Fibroblast of peridontal ligament (primary cell): Measurements from ENCODE around the gene TMEM207.

ENCODE experiments used
- DNase-seq: peaks from one replicate; pipeline ENCODE4 v3.0.0-alpha.2; 2010; ENCODE audit errors: extremely low read depth

Gene TMEM207

DNA sequence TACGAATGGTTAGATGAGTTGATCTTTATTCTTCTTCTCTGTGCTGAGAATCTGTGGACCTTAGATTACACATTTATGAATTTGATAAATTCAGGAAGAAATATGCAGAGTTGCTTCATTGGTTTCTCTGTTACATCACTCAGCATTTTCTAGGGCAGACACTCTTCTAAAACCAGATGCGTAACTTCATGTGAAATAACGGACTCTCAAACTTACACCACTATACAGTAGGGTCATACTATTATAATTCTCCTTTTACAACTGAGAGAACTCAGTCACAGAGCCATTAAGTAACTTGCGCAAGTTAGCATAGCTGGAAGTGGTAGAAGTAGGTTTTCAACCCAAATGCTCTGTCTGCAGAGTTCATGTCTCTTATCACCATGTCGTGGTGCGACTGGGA, 5.7 kb downstream of the TMEM207 start:
- DNase-seq, result no peak

DNA sequence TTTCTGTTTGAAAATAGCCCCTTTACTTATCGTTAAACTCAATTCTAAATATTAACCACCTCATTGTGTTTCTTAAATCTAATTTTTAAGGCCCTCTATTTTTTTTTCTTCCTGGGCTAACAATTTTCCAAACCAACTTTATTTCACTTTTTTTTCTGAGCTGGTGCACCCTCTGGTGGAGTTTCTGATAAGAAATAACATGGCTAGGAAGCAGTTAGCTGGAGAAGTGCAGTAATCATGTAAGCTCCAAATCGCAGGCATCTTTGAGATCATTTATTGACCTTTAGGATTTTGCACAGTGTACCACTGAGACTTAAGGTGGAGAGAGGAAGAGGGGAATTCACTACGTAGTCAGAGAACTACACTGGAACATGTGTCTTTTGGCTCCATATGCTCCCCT, 6.4 kb downstream of the TMEM207 start:
- DNase-seq, result peak; percentile 69

DNA sequence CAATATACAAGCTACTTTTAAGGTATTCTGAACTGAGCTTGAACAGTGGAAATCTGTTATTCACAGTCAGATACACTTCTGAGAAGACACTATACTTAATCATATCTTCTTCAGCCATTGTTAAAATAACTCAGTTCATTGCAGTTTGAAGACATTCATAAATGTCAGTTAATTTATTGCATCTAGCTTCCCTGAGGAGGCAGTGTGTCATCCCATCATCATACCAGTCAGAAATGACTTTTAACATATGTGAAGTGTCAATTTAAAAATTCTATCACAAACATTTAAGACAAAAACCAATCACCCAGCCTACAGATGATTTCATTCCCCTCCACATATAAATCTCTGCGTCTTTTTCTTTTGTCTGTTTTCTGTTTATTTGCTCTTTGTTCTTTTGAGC, 7.5 kb downstream of the TMEM207 start:
- no peak for DNase-seq

DNA sequence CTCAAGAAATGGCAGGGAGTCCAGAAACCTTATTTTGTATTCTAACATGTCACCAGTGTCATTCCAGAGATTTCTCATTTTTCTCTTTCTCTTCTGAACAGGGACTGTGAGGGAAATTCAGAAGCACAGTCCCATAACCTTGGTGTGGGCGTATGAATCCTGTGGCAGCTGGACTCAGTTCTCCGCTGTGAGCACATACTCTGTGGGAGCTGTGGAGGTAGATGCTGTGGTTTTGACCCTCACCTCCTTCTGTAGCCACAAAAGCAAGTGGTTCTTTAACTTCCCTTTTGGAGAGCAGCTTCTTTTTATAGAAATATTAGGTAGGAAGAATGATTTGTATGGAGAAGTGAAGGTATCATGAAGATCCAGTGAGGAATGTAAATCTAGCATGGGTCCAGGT, 13.4 kb downstream of the TMEM207 start:
- DNase-seq, result no peak

DNA sequence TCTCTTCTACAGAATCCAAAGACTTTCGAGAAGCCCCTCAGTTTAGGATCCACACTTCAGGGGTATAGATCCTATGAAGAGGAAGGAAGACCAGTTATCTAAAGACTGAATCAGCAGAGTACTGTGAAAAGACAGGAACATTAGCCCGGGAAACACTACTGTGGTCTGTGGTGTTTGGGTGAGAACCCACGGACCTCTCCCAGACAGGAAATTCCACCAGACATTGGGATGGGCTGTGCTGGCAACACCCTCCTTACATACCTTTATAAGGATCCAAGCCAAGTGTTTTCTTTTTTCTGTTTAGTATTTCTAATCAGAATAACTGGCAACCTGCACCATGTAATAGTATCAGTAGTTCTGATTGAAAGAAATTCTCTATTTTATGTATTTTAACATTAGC, 14.1 kb downstream of the TMEM207 start:
- DNase-seq, result no peak

DNA sequence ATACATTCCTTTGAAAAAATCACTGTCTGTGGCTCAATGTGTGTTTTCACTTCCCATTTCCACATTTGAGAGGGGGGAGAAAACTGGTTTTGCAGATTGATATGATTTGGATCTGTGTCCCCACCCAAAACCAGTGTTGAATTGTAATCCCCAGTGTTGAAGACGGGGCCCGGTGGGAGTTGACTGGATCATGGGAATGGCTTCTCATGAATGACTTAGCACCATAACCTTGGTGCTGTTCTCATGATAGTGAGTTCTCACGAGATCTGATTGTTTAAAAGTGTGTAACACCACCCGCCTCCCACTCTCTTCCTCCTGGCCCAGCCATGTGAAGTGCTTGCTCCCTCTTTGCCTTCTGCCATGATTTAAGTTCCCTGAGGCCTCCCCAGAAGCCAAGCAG, 16.1 kb downstream of the TMEM207 start:
- no peak for DNase-seq

DNA sequence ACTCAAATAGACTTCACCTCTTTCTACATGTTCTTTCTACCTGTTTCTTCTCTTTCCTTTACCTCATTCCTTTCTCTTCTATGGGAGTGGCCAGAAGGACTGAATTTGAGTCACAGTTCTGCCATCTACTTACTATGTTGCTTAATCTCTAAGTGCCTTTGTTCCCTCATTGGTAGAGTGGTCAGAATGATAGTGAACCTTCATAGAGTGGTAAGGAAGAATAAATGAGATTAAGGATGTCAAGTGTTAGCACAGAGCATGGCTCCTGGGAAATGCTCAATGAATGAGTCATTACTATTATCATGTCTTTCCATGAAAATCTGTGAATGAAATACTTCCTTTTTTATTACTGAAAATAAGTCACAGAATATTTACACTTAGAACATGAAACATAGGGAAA, 17.5 kb downstream of the TMEM207 start:
- no peak for DNase-seq

DNA sequence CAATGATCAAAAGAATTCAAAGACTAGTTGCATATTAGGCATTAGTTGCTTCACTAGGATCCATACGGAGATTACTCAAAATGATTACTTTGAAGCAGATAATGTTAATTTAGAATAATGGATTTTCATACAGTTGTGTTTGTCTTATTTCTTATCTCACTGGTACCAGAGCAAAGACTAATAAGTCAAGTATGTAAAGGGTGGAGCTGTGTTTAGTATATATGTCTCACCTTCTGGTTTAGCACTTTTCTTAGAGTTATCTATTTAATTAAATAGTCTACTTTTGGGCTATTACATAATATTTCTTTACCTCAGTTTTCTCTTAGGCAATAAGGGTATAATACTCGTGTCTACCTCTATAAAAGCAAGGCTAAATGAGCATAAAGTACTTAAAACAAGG, 18.8 kb downstream of the TMEM207 start:
- no peak for DNase-seq

DNA sequence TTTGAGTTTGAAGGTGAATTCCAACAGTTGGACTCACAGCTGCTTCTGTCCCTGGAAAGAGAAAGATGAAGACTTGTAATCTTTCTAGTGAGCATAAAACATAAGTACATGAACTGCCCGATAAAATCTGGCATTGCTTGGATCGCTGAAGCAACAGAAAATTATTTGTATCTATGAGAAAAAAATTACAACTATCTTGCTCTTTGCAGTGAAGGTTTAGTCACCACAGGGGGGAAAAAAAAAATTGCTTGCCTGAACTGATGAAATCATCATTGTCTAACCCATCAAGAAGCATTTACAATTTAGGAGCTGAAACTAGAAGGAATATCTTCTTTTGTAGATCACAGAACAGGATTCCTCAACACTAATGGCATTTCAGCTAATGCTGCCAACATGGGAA, 20.0 kb downstream of the TMEM207 start:
- DNase-seq, result peak; percentile 21

DNA sequence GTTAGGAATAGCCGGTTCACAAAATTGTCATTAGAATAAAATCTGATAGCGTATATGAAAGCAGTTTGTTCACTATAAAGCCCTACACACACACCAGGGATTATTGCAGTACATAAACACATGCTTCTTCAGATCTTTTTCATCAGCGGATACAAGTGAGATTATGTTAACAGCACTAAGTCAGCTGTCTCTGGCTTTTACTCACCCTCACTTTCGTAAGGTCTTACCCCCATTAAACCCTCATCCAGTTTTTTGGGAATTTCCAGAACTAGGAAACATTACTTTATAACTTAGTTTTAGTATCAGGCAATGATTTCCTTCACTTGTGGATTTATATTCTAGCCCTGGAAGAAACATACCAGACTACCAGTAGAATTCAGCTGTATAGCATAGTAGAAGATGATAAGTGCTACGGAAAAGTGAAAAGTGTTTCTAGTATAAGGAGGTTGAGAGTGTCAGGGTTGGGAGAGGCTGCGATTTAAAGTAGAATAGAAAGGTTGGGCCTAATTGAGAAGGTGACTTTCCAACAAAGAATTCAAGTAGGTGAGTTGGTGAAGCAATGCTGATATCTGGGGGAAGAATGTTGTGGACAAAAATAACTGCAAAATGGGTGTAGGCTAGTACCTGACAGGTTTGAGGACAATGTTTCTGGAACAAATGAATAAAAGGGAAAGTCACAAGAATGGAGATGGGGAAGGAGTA, 22.7 kb downstream of the TMEM207 start:
- DNase-seq, result no peak

DNA sequence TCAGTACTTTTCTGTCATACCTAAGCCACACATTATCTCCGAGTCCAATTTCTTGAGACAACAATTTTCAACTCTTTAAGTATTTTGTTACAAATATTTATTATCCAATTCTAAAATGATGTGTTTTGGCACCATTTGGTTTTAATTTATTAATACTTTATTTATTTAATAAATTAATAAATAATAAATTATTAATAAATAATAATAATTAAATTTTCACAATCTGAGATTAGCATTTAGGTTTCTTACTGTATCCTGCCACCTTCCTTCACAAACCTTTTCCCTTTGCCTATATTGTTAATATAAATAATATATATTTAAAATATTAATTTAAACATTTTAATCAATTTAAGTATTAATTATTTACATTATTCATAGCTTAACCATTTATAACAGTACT, 23.9 kb downstream of the TMEM207 start:
- DNase-seq, result no peak

DNA sequence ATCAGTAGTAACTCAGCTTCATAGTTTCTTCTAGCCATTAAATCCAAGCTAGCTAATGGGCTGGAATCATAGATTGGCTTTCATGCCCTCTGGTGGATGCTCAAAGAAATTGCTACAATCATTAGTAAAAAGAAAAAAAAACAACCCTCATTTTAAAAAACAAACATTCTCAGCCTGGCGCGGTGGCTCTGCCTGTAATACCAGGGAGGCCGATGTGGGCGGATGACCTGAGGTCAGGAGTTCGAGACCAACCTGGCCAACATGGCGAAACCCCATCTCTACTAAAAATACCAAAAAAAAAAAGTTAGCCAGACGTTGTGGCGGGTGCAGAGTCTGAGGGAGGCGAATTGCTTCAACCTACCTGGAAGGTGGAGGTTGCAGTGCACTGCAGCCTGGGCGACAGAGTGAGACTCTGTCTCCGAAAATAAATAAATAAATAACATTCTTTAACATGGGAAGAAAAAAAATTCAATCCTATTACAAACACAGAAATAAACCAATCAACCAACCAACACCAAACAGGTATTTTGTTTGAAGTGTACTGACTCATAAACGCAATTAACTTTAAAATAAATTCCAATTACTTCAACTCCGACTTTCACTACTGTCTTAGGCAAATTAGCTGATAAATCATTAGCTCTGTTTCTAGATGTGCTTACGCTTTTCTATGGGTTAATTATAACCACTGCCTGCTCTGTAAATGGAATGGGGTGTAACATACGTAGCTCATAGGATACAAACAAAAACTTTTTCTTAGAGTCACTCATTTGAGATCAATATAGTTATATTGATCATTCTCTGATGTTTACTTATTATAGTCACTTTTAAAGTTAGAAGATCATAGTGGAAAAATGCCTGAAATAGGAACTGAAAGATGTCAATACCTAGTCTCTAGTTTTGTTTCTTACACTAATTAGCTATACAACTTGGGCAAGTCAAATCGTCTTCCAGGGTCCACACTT, 24.9 kb downstream of the TMEM207 start:
- DNase-seq, result peak; percentile 85

DNA sequence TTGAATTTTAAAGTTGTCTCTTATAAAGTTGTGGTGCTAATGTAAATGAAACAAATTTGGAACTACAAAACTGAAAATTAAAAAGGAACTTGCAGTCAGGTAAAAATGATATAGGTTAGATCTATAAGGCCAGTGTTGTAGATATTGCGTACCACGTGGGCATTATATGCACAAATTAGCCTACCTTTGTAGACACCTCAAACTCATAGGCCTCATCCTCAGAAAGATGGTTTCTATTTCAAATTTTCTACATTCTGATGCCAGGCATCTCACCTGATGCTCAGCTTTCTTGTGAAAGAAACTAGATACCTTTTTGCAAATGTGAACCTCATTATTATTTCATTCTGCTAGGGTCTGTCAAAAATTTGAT, 25.6 kb downstream of the TMEM207 start:
- DNase-seq, result no peak

DNA sequence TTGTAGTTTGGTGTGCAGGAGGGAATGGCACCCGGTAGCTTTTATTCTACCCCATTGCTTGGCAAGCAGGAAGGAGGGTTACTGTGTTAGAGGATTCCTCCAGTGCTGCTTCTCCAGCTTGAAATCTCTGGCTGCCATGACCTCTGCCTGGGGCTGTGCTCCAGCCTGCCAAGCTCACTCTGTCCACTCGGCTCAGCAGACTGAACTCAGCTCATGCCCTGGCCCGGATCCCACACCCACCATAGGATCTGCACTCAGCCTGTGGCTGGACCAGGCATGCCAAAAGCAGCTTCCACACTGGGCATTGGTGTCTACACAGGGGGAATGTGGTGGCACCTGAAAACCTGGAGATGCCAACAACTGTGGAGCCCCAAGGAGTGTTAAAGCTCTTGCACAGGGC, 35.4 kb downstream of the TMEM207 start:
- no peak for DNase-seq

DNA sequence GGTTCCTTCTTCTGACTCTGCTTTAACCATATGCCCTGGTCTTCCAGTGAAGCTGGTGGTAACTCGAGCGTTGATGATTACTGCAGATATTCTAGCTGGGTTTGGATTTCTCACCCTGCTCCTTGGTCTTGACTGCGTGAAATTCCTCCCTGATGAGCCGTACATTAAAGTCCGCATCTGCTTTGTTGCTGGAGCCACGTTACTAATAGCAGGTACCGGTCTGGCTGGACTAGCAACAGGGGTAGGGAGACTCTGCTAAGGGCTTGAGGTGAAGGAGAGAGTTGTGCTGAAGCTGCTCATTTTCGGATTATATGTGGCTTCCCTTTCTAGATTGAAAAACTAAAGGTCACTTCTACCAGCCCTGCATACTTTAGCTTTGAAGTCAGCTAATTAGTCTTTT, 45.0 kb downstream of the TMEM207 start:
- DNase-seq, result no peak

DNA sequence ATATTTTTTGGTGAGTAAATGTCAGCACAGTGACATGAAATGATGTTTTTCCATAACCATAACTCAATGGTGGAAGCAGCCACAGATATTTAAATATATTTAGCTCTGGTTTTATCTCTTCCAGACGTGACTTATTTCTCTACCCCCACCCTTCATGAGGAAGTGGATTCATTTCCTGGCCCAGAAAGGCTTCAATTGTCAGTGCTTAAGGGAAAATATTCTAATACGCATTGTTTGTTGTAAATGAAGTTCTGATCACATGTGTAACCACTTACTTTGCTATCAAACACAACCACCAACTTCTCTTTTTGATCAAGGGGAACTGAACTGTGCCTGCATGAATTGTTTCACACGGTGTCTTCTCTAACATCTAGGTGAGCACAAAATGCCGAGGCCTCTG, 47.7 kb downstream of the TMEM207 start:
- no peak for DNase-seq

DNA sequence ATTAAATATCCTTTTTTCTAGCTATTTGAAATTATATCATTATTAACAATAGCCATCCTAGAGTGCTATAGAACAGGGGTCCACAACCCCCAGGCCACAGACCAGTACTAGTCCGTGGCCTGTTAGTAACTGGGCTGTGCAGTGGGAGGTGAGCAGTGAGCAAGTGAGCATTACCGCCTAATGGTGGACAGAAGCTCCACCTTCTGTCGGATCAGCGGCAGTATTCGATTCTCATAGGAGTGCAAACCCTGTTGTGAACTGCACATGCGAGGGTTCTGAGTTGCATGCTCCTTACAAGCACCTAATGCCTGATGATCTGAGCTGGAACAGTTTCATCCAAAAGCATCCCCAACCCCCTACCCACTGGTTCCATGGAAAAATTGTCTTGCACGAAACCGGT, 50.0 kb downstream of the TMEM207 start:
- DNase-seq, result no peak

DNA sequence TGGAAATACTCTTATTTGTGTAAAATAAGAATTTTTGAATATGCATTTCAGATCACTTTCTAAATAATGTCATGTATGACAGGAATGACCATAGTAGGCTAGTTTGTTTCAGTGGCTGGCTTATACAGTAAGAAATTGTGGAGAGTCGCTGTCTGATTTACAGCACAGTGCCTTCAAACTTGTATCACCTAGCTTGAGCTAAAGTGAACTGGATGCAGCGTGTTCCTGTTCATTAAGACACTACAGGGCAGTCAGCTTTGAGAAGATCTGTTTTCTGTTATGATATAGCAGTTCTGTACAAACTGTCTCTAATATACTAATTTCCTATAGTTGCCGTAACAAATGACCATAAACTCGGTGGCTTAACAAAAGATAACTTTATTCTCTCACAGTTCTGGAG, 51.8 kb downstream of the TMEM207 start:
- no peak for DNase-seq

DNA sequence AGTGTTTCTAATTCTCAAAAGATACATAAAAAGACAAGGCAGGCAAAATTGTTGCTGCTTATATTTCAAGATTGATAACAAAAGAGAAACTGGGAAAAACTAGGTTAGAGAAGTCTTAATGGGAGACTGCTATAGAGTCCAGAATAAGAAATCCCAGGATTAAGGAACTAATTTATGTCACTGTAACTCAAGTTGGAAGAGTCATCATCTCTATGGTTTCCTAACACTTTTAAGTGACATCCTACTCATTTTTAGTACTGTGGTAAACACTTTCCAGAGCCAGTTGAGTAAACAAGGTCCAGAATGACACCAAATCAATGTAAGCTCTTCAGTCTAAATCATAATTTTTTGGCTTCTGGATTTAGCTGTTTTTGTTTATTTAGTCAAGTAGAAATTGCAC, 53.7 kb downstream of the TMEM207 start:
- DNase-seq, result no peak

DNA sequence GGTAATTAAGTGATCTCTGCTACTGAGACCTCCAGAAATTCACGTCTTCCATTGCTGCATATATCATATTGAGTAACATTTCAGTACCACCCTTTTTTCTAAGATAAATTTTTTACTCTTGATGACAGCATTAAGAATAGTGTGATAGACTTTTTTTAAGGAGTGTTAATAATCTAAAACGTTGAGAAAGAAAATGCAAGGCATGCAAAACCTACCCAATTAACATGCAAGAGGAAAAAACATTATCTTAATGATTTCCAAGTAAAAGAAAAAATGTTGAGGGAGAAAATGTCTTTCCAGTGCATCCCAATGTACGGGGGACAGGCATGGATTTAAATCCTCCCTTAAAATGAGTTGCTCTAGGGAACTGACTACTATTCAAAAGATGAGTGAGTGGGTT, 61.0 kb downstream of the TMEM207 start:
- DNase-seq, result no peak

DNA sequence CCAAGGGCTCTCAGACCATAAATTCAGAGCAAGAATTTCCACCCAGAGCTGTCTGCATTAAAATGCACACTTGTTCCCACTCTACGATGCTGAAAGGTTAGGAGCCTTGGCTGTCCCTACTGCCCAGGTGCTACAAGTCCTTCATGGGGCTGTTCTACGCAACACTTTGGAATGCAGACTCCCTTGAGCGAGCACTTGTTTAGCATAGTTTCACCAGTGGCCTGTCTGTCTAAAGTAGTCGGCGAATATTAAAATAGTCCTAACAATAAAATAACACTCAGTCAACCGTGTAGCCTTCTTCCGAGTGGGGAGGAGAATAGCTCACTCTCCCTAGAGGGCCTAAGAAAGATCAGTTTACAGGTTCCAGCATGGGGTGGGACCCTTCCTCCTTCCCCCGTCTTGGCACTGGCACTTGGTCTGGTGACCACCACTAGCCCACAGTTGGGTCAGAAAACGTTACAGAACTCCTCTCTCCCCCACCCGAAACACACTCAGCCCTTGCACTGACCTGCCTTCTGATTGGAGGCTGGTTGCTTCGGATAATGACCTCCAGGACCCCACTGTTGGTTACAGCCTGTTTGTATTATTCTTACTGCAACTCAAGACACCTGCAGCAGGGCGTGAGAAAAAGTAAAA, 62.0 kb downstream of the TMEM207 start, which contains the start of gene CLDN16:
Gene CLDN16 (plus strand): TSS at position 586 of the 636 bp plus-strand sequence. CDS start 167 bp downstream, outside the sequence.
- no peak for DNase-seq
